Measurements from ENCODE around the gene SLC12A7. TPM values are rescaled to one million over a fixed set of nuclear protein-coding genes. Genes with fewer than 3 reads are reported as not detected.
A peak's percentile ranks its signal among the peaks of the same experiment; 100 is the strongest.

SLC12A7 gene
- total and polyA plus RNA-seq, 10 donors, result 8.6 to 120 (median 52.3) TPM

GRCh38 chr5:1112596-1113331 is 901 bp upstream of the SLC12A7 start:
- no peaks in the 10 kb centered on the region for H3K36me3 ChIP-seq
- no peak overlapping the region for H3K27ac ChIP-seq
- TF ChIP-seq POLR2AphosphoS5 (IDR thresholded peaks at IDR 0.05) (no peak), POLR2A (IDR thresholded peaks at IDR 0.05) (no peak), CTCF (IDR thresholded peaks at IDR 0.05 in 8 of 11, conservative IDR thresholded peaks at IDR 0.05 in 3 of 11) (no peak)
- H3K4me1 ChIP-seq, result peaks cover 9 to 45% (median 40%) of the 10 kb centered on the region in 6 donors
- H3K9me3 ChIP-seq, result no peaks in the 10 kb centered on the region
- no peak for DNase-seq
- WGBS, 5 donors, result 49 to 56% (median 55%) methylated on average over 10 to 13 of the region's 13 CpGs
- H3K27me3 ChIP-seq (replicated peaks in 1 of 7), result peaks cover 0 to 59% (median 0%) of the 10 kb centered on the region in 7 donors
- no peak overlapping the region for H3K4me3 ChIP-seq
- intact Hi-C loops (cut with DNase I; ENCODE audit: low total_unique reads), result no loop called here

- DNase-seq, result no peak
- intact Hi-C loops (cut with DNase I; ENCODE audit: low total_unique reads), result no loop called here
- Histone ChIP-seq H3K9me3 (no peaks in the 10 kb centered on the region), H3K27ac (peak overlapping the region; percentile 87 to 94 (median 92)), H3K36me3 (no peaks in the 10 kb centered on the region), H3K4me1 (peaks cover 23 to 58% (median 50%) of the 10 kb centered on the region in 6 donors), H3K27me3 (replicated peaks in 1 of 7) (peaks cover 0 to 59% (median 0%) of the 10 kb centered on the region in 7 donors), H3K4me3 (peak overlapping the region; percentile 67 to 93 (median 82))
- TF ChIP-seq POLR2A (IDR thresholded peaks at IDR 0.05), result no peak
- TF ChIP-seq POLR2AphosphoS5 (IDR thresholded peaks at IDR 0.05), result peak in 2 of 3 donors; percentile 59 to 74
- TF ChIP-seq CTCF (IDR thresholded peaks at IDR 0.05 in 8 of 11, conservative IDR thresholded peaks at IDR 0.05 in 3 of 11), result no peak
- WGBS, 5 donors, result 0 to 2% (median 1%) methylated on average over 20 to 43 of the region's 43 CpGs
These were observed 579 bp downstream of the SLC12A7 start for GRCh38 chr5:1111241-1111726.

GRCh38 chr5:1110307-1111240 is 1.3 kb downstream of the SLC12A7 start:
- Histone ChIP-seq H3K27me3 (replicated peaks in 1 of 7) (peaks cover 0 to 61% (median 0%) of the 10 kb centered on the region in 7 donors), H3K27ac (peak overlapping the region; percentile 87 to 94 (median 92)), H3K4me3 (peak overlapping the region; percentile 67 to 93 (median 82)), H3K36me3 (no peaks in the 10 kb centered on the region), H3K4me1 (peaks cover 30 to 66% (median 58%) of the 10 kb centered on the region in 6 donors), H3K9me3 (no peaks in the 10 kb centered on the region)
- WGBS, 5 donors, result 21 to 43% (median 29%) methylated on average over 18 to 35 of the region's 35 CpGs
- intact Hi-C loops (cut with DNase I; ENCODE audit: low total_unique reads), result no loop called here
- DNase-seq, result no peak
- TF ChIP-seq POLR2AphosphoS5 (IDR thresholded peaks at IDR 0.05) (peak in 2 of 3 donors; percentile 62 to 64), CTCF (IDR thresholded peaks at IDR 0.05 in 8 of 11, conservative IDR thresholded peaks at IDR 0.05 in 3 of 11) (no peak)

Data from spleen (tissue), 11 donors.